ENCODE measurements around the gene YIPF5. TPM values are rescaled to one million over a fixed set of nuclear protein-coding genes. Genes with fewer than 3 reads are reported as not detected.

Gene YIPF5
- total and polyA plus RNA-seq, 4 experiments from 2014 or later: 50.5 to 70.8 (median 62.4) TPM

DNA sequence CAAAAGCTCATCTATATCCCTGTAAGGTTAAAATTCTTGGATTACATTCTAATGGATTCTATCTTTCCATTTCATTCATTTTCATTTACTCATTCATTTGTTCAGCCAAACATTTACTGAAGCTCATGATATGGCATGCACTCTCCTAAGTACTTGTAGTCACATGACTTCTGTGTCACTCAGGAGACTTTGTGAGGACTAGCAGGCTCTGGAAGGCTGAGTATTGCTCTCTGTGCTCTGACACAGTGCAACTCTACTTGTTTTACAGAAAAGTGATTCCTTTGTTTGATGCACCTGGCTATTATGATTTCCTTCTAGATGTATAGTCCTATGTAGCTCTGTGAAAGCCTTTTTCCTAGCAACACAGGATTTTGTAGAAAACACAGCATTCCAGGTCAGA lies 53.0 kb downstream of the YIPF5 start:
- peaks cover 0 to 1% (median 0%) of the 10 kb centered on the region in 8 donors for H3K9me3 Mint-ChIP-seq
- H3K4me3 Mint-ChIP-seq: no peak overlapping the region
- H3K27me3 Mint-ChIP-seq: peaks cover 1 to 2% of the 10 kb centered on the region in 2 donors
- CTCF ChIA-PET (ENCODE audit: partially characterized antibody): interaction anchor here (1.6 to 1.8 kb wide), 2 partner anchors 16 to 25 kb away, joined by 3 to 4 read pairs; no protein-coding TSS in a partner anchor
- H3K36me3 Mint-ChIP-seq: no peaks in the 10 kb centered on the region
- H3K4me3 ChIP-seq (ENCODE audit: low read length in 2 of 2): no peak overlapping the region
- POLR2A ChIA-PET (ENCODE audit: partially characterized antibody): no interaction called here
- no peaks in the 10 kb centered on the region for H3K27me3 ChIP-seq (ENCODE audit: insufficient read depth, low read length)
- no peaks in the 10 kb centered on the region for H3K4me1 Mint-ChIP-seq
- intact Hi-C loops (cut with micrococcal nuclease): no loop called here
- no peaks in the 10 kb centered on the region for H3K4me1 ChIP-seq (ENCODE audit: insufficient read depth, low read length)
- no peak overlapping the region for H3K27ac ChIP-seq (ENCODE audit: low read depth, low read length)
- no peak for DNase-seq
- H3K36me3 ChIP-seq (ENCODE audit: insufficient read depth, low read length): no peaks in the 10 kb centered on the region
- H3K27ac Mint-ChIP-seq: no peak overlapping the region
- no peaks in the 10 kb centered on the region for H3K9me3 ChIP-seq (ENCODE audit: control insufficient read depth in 1 of 2, low read length in 2 of 2)

GRCh38 chr5:144114571-144114970 lies 55.9 kb downstream of the YIPF5 start:
- intact Hi-C loops (cut with micrococcal nuclease): no loop called here
- Histone ChIP-seq H3K4me3 (ENCODE audit: low read length in 2 of 2) (no peak overlapping the region), H3K27ac (ENCODE audit: low read depth, low read length) (no peak overlapping the region), H3K4me1 (ENCODE audit: insufficient read depth, low read length) (no peaks in the 10 kb centered on the region), H3K36me3 (ENCODE audit: insufficient read depth, low read length) (no peaks in the 10 kb centered on the region), H3K9me3 (ENCODE audit: control insufficient read depth in 1 of 2, low read length in 2 of 2) (no peaks in the 10 kb centered on the region), H3K27me3 (ENCODE audit: insufficient read depth, low read length) (no peaks in the 10 kb centered on the region)
- ChIA-PET CTCF (ENCODE audit: partially characterized antibody) (no interaction called here), POLR2A (ENCODE audit: partially characterized antibody) (no interaction called here)
- Mint-ChIP-seq H3K4me1 (no peaks in the 10 kb centered on the region), H3K9me3 (peaks cover 0 to 3% (median 0%) of the 10 kb centered on the region in 8 donors), H3K27me3 (peaks cover 6% of the 10 kb centered on the region in 2 donors), H3K4me3 (no peak overlapping the region), H3K36me3 (no peaks in the 10 kb centered on the region), H3K27ac (no peak overlapping the region)
- DNase-seq: no peak

Other genes with a start within 250 kb of the YIPF5 start
- gene KCTD16, start 214 bp upstream of the YIPF5 start, total RNA-seq: under 1 TPM; 0.14 to 0.20 TPM
- under 1 TPM in 1 of 2 donors, not detected in 1; 0.03 TPM for gene KCTD16, start 214 bp upstream of the YIPF5 start, polyA plus RNA-seq